HEK293 (cell line): Measurements from ENCODE around the gene FTO.

ENCODE experiments used
- CTCF ChIA-PET: fragments of 350-600 bp; formaldehyde crosslinking; extraction: SDS; loops from one replicate; lab custom pipeline; 2021; ENCODE audit warnings: antibody characterized with exemption; lab: Yijun Ruan, JAX
- POLR2A ChIA-PET: fragments of 300-600 bp; formaldehyde crosslinking; extraction: SDS; loops from one replicate; lab custom pipeline; 2020; ENCODE audit warnings: antibody characterized with exemption, inconsistent platforms; lab: Yijun Ruan, JAX
- H3K27ac ChIP-seq: fragments of 200-500 bp; sonication (Bioruptor generic); 2 replicates; pipeline ENCODE4 v1.5.1; 2014; ENCODE audit warnings: low read depth, low read length, control low read depth, inconsistent platforms; ENCODE audit errors: extremely low read depth
- H3K36me3 ChIP-seq, 2 experiments: fragments of 200-500 bp in 1 of 2; sonication (Bioruptor generic) in 1 of 2; 1 replicate in 1 of 2; 2 replicates in 1 of 2; pipeline ENCODE4 v1.5.1; 2014 to 2017; ENCODE audit warnings: inconsistent platforms in 2 of 2, low read length in 2 of 2; ENCODE audit not compliant: control insufficient read depth in 2 of 2, insufficient read depth in 1 of 2
- H3K4me1 ChIP-seq: fragments of 200-500 bp; sonication (Bioruptor generic); 2 replicates; pipeline ENCODE4 v1.5.1; 2014; ENCODE audit warnings: mild to moderate bottlenecking, low read length, inconsistent platforms; ENCODE audit not compliant: control insufficient read depth, insufficient read depth
- H3K4me3 ChIP-seq: 2 replicates; pipeline ENCODE4 v1.5.1; 2011; ENCODE audit warnings: low read depth, mild to moderate bottlenecking, control low read depth, low read length, moderate library complexity
- H3K9me3 ChIP-seq: fragments of 200-500 bp; sonication (Bioruptor generic); 2 replicates; pipeline ENCODE4 v1.5.1; 2014; ENCODE audit warnings: low read depth, low read length, inconsistent platforms; ENCODE audit not compliant: control insufficient read depth, insufficient read depth
- KLF7 ChIP-seq: fragments of 450-650 bp; formaldehyde crosslinking; IDR thresholded peaks from 2 replicates; pipeline ENCODE4 v1.5.1; 2016; ENCODE audit warnings: missing biosample characterization, missing genetic modification characterization, borderline replicate concordance
- PBX3 ChIP-seq: sonication (generic); formaldehyde crosslinking; IDR thresholded peaks from 2 replicates; pipeline ENCODE4 v1.8.1; 2022; ENCODE audit warnings: mild to moderate bottlenecking, moderate library complexity, missing genetic modification reagents
- PRDM6 ChIP-seq: fragments of 450-650 bp; formaldehyde crosslinking; IDR thresholded peaks from 2 replicates; pipeline ENCODE4 v1.5.1; 2017; ENCODE audit warnings: missing biosample characterization, missing genetic modification characterization
- SCRT2 ChIP-seq: fragments of 450-650 bp; formaldehyde crosslinking; IDR thresholded peaks from 2 replicates; pipeline ENCODE4 v1.5.1; 2016; ENCODE audit warnings: missing biosample characterization, missing genetic modification characterization
- TSHZ1 ChIP-seq: fragments of 450-650 bp; formaldehyde crosslinking; IDR thresholded peaks from 2 replicates; pipeline ENCODE4 v1.5.1; 2016; ENCODE audit warnings: missing biosample characterization, missing genetic modification characterization, borderline replicate concordance
- ZBTB26 ChIP-seq: fragments of 450-650 bp; formaldehyde crosslinking; optimal IDR thresholded peaks from 2 replicates; pipeline ENCODE3; 2016; ENCODE audit warnings: missing biosample characterization, mild to moderate bottlenecking, missing genetic modification characterization
- ZBTB6 ChIP-seq: fragments of 450-650 bp; formaldehyde crosslinking; IDR thresholded peaks from 2 replicates; pipeline ENCODE4 v1.5.1; 2017; ENCODE audit warnings: missing biosample characterization, missing genetic modification characterization
- ZNF138 ChIP-seq: fragments of 450-650 bp; formaldehyde crosslinking; IDR thresholded peaks from 2 replicates; pipeline ENCODE4 v1.5.1; 2016; ENCODE audit warnings: missing biosample characterization, missing genetic modification characterization, borderline replicate concordance
- ZNF19 ChIP-seq: fragments of 450-650 bp; formaldehyde crosslinking; IDR thresholded peaks from 2 replicates; pipeline ENCODE4; 2016; ENCODE audit warnings: missing biosample characterization, missing genetic modification characterization, low read depth
- ZNF24 ChIP-seq: fragments of 450-650 bp; formaldehyde crosslinking; IDR thresholded peaks from 2 replicates; pipeline ENCODE4 v1.5.1; 2016; ENCODE audit warnings: missing biosample characterization, missing genetic modification characterization
- ZNF501 ChIP-seq: fragments of 450-650 bp; formaldehyde crosslinking; IDR thresholded peaks from 2 replicates; pipeline ENCODE4 v1.5.1; 2016; ENCODE audit warnings: missing biosample characterization, missing genetic modification characterization
- ZNF514 ChIP-seq: fragments of 450-650 bp; formaldehyde crosslinking; IDR thresholded peaks from 2 replicates; pipeline ENCODE4 v1.5.1; 2016; ENCODE audit warnings: missing biosample characterization, missing genetic modification characterization
- ZNF529 ChIP-seq: fragments of 450-650 bp; formaldehyde crosslinking; IDR thresholded peaks from 2 replicates; pipeline ENCODE4 v1.5.1; 2017; ENCODE audit warnings: missing genetic modification characterization, missing biosample characterization; ENCODE audit not compliant: insufficient replicate concordance
- ZNF555 ChIP-seq: fragments of 450-650 bp; formaldehyde crosslinking; conservative IDR thresholded peaks from 2 replicates; pipeline ENCODE4 v1.5.1; 2017; ENCODE audit warnings: missing biosample characterization, mild to moderate bottlenecking, missing genetic modification characterization, inconsistent platforms
- ZNF704 ChIP-seq: fragments of 450-650 bp; formaldehyde crosslinking; IDR thresholded peaks from 2 replicates; pipeline ENCODE4 v1.5.1; 2016; ENCODE audit warnings: missing biosample characterization, missing genetic modification characterization
- ZNF747 ChIP-seq: fragments of 450-650 bp; formaldehyde crosslinking; IDR thresholded peaks from 2 replicates; pipeline ENCODE4 v1.5.1; 2016; ENCODE audit warnings: missing biosample characterization, missing genetic modification characterization
- ZSCAN16 ChIP-seq: fragments of 450-650 bp; formaldehyde crosslinking; IDR thresholded peaks from 2 replicates; pipeline ENCODE4 v1.5.1; 2016; ENCODE audit warnings: missing biosample characterization, missing genetic modification characterization
- ZSCAN4 ChIP-seq: fragments of 450-650 bp; formaldehyde crosslinking; IDR thresholded peaks from 2 replicates; pipeline ENCODE4 v1.5.1; 2017; ENCODE audit warnings: missing biosample characterization, missing genetic modification characterization

Gene FTO

GRCh38 chr16:53713403-53714204, 9.6 kb downstream of the FTO start:
- ChIA-PET CTCF (interaction anchor here (0.6 to 0.7 kb wide), 3 partner anchors 38 to 115 kb away, joined by 3 to 4 read pairs (median 3); no protein-coding TSS in a partner anchor), POLR2A (no interaction called here)
- Histone ChIP-seq H3K27ac (no peak overlapping the region), H3K4me1 (peaks cover 22% of the 10 kb centered on the region), H3K4me3 (no peak overlapping the region), H3K9me3 (no peaks in the 10 kb centered on the region), H3K36me3 (no peaks in the 10 kb centered on the region)
- TF ChIP-seq ZNF24 (tag by site-specific recombination) (no peak), SCRT2 (no peak), ZNF19 (no peak), ZSCAN16 (tag by site-specific recombination) (no peak), PBX3 (CRISPR knock-in tag) (no peak), ZNF704 (tag by site-specific recombination) (no peak), ZNF529 (tag by site-specific recombination) (no peak), ZNF747 (no peak), TSHZ1 (tag by site-specific recombination) (no peak), ZBTB6 (tag by site-specific recombination) (no peak), ZNF138 (tag by site-specific recombination) (no peak), PRDM6 (tag by site-specific recombination) (no peak), KLF7 (no peak), ZNF555 (tag by site-specific recombination) (no peak), ZSCAN4 (tag by site-specific recombination) (no peak), ZNF501 (tag by site-specific recombination) (no peak), ZNF514 (tag by site-specific recombination) (no peak), ZBTB26 (no peak)
